Transverse colon (tissue), 4 donors: ENCODE data around the gene CLDN19.

ENCODE experiments used
- CTCF ChIP-seq, 5 experiments: fragments of 200-600 bp in 3 of 5; fragments of 450-650 bp in 2 of 5; sonication (generic) in 3 of 5; IDR thresholded peaks; 1 replicate in 2 of 5; 2 replicates in 3 of 5; pipeline ENCODE4 v1.5.1; 2016 to 2017; ENCODE audit warnings: antibody characterized with exemption in 5 of 5, inconsistent platforms in 3 of 5, mild to moderate bottlenecking in 2 of 5, moderate library complexity in 1 of 5
- POLR2A ChIP-seq: fragments of 450-650 bp; IDR thresholded peaks from one replicate; pipeline ENCODE4 v1.6.1; 2016; ENCODE audit warnings: antibody characterized with exemption, mild to moderate bottlenecking, moderate library complexity
- POLR2AphosphoS5 ChIP-seq, 3 donors: sonication (generic); formaldehyde crosslinking; IDR thresholded peaks; one replicate each; pipeline ENCODE4 v1.6.1; 2016; ENCODE audit warnings: antibody characterized with exemption in 3 of 3

- TF ChIP-seq CTCF (IDR thresholded peaks at IDR 0.05) (peak in 2 of 5 experiments; percentile 10 to 22), POLR2A (no peak), POLR2AphosphoS5 (IDR thresholded peaks at IDR 0.05) (no peak)
Observed at GRCh38 chr1:42730988-42731387, 9.0 kb downstream of the CLDN19 start.
